ENCODE measurements around the gene MATN3. TPM values are rescaled to one million over a fixed set of nuclear protein-coding genes. Genes with fewer than 3 reads are reported as not detected.

The MATN3 gene
- total and polyA plus RNA-seq, 4 donors: 0.05 to 0.10 (median 0.08) TPM; not detected in 1

- Histone ChIP-seq H3K27me3 (ENCODE audit: control insufficient read depth in 4 of 4, insufficient read depth in 4 of 4, low read length in 3 of 4) (no peaks in the 10 kb centered on the region), H3K4me3 (ENCODE audit: low read depth in 1 of 3, low read length in 3 of 3) (no peak overlapping the region), H3K9me3 (ENCODE audit: control insufficient read depth in 4 of 4, low read length in 3 of 4) (no peaks in the 10 kb centered on the region), H3K27ac (ENCODE audit: low read depth in 1 of 2, low read length in 2 of 2) (no peak overlapping the region), H3K36me3 (ENCODE audit: control insufficient read depth in 4 of 4, insufficient read depth in 3 of 4, low read depth in 1 of 4, low read length in 3 of 4) (peaks cover 12 to 83% (median 77%) of the 10 kb centered on the region in 4 donors), H3K9ac (ENCODE audit: low read depth in 1 of 2, low read length in 2 of 2) (no peak overlapping the region), H3K4me1 (ENCODE audit: control insufficient read depth in 4 of 4, insufficient read depth in 4 of 4, low read length in 3 of 4) (no peaks in the 10 kb centered on the region)
- DNase-seq (ENCODE audit: low spot score): no peak
- TF ChIP-seq TAF1 (conservative IDR thresholded peaks at IDR 0.05): no peak
- no peak for TF ChIP-seq HNF4A (conservative IDR thresholded peaks at IDR 0.05)
- TF ChIP-seq FOXA1 (IDR thresholded peaks at IDR 0.05): no peak
- TF ChIP-seq REST (IDR thresholded peaks at IDR 0.05): no peak
- no peak for TF ChIP-seq SP1 (IDR thresholded peaks at IDR 0.05)
- no peak for TF ChIP-seq ATF3 (IDR thresholded peaks at IDR 0.05)
- TF ChIP-seq GABPA (IDR thresholded peaks at IDR 0.05 in 1 of 2, conservative IDR thresholded peaks at IDR 0.05 in 1 of 2): no peak
- no peak for TF ChIP-seq JUND (IDR thresholded peaks at IDR 0.05)
- 89% methylated on average over 4 of the region's 4 CpGs for WGBS
Observed at GRCh38 chr2:20035955-20036666, 23.6 kb upstream of the MATN3 start.

DNA sequence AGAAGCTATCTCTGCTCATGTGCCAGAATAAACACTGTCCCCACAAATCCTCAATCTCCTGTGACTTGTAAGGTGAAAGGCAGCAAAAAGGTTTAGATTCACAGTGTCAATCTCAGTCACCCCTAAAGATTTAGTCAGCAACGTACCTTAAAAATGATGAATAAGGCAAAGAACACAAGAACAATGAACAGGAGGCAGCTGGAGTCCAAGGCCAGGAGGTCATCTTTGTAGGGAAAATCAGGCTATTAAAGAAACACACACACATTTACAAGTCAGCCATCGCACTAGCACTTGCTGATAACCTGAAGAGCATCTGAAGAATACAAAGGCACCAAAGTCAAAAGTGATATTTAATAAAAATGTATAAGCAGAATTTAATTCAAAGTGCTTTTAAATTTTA lies 22.4 kb upstream of the MATN3 start:
- Histone ChIP-seq H3K4me1 (ENCODE audit: control insufficient read depth in 4 of 4, insufficient read depth in 4 of 4, low read length in 3 of 4) (no peaks in the 10 kb centered on the region), H3K27me3 (ENCODE audit: control insufficient read depth in 4 of 4, insufficient read depth in 4 of 4, low read length in 3 of 4) (no peaks in the 10 kb centered on the region), H3K9ac (ENCODE audit: low read depth in 1 of 2, low read length in 2 of 2) (no peak overlapping the region), H3K4me3 (ENCODE audit: low read depth in 1 of 3, low read length in 3 of 3) (no peak overlapping the region), H3K9me3 (ENCODE audit: control insufficient read depth in 4 of 4, low read length in 3 of 4) (no peaks in the 10 kb centered on the region), H3K27ac (ENCODE audit: low read depth in 1 of 2, low read length in 2 of 2) (no peak overlapping the region), H3K36me3 (ENCODE audit: control insufficient read depth in 4 of 4, insufficient read depth in 3 of 4, low read depth in 1 of 4, low read length in 3 of 4) (peaks cover 11 to 83% (median 79%) of the 10 kb centered on the region in 4 donors)
- DNase-seq (ENCODE audit: low spot score): no peak
- no peak for TF ChIP-seq REST (IDR thresholded peaks at IDR 0.05)
- 74% methylated on average over 2 of the region's 2 CpGs for WGBS

DNA sequence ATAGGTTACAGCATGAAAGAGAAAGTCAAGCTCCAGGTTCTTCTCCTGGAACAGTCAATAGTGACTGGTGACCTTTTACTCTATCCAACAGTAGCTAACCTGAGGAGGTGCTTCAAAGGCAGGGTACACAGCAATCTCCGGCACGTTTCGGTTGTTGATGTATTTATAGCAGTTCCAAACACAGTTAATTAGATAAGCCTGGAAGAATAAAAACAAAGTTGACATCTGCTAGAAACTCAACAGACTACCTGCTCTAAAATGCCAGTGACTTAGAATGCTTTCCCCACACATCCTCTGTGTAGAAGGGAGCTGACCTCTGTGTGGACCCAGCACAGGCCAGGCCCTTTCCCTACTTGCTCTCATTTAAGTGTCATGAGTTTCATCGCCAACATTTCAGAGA lies 21.8 kb upstream of the MATN3 start:
- WGBS: 88% methylated on average over 4 of the region's 4 CpGs

More for the DNA sequence above, 21.8 kb upstream of the MATN3 start:
- TF ChIP-seq YY1 (IDR thresholded peaks at IDR 0.05): no peak
- no peak for TF ChIP-seq HNF4A (conservative IDR thresholded peaks at IDR 0.05)
- TF ChIP-seq SP1 (IDR thresholded peaks at IDR 0.05): no peak
- no peak for DNase-seq (ENCODE audit: low spot score)
- Histone ChIP-seq H3K4me3 (ENCODE audit: low read depth in 1 of 3, low read length in 3 of 3) (no peak overlapping the region), H3K4me1 (ENCODE audit: control insufficient read depth in 4 of 4, insufficient read depth in 4 of 4, low read length in 3 of 4) (no peaks in the 10 kb centered on the region), H3K9me3 (ENCODE audit: control insufficient read depth in 4 of 4, low read length in 3 of 4) (no peaks in the 10 kb centered on the region), H3K27ac (ENCODE audit: low read depth in 1 of 2, low read length in 2 of 2) (no peak overlapping the region), H3K27me3 (ENCODE audit: control insufficient read depth in 4 of 4, insufficient read depth in 4 of 4, low read length in 3 of 4) (no peaks in the 10 kb centered on the region), H3K9ac (ENCODE audit: low read depth in 1 of 2, low read length in 2 of 2) (no peak overlapping the region), H3K36me3 (ENCODE audit: control insufficient read depth in 4 of 4, insufficient read depth in 3 of 4, low read depth in 1 of 4, low read length in 3 of 4) (peaks cover 8 to 84% (median 76%) of the 10 kb centered on the region in 4 donors)

All from liver (tissue), 9 donors.